ENCODE data around the gene SLC25A22. TPM values are rescaled to one million over a fixed set of nuclear protein-coding genes. Genes with fewer than 3 reads are reported as not detected.

SLC25A22 gene
- total and polyA plus RNA-seq, 10 of the 15 experiments (the other 5 are each of a cell fraction or from before 2014, with no cell fraction given) = 0.27 to 27.0 (median 8.2) TPM

GRCh38 chr11:747158-748006, 50.7 kb downstream of the SLC25A22 start, which contains the start of gene TALDO1:
Gene TALDO1, plus strand, starts transcription at chr11:747464. Its CDS starts 18 bp downstream, at chr11:747482.
- Histone ChIP-seq H4K20me1 (ENCODE audit: control insufficient read depth, insufficient read depth) (peaks cover 2% of the 10 kb centered on the region; the same call in 1 of the 2 replicates), H3K9ac (ENCODE audit: control insufficient read depth, insufficient read depth, low read length) (peak within 1 kb of the TSS; percentile 80), H3K27me3 (replicated peaks in 1 of 2; ENCODE audit: control insufficient read depth in 2 of 2, insufficient read depth in 2 of 2, low read length in 1 of 2) (no peaks in the 10 kb centered on the region), H3K4me2 (ENCODE audit: control insufficient read depth, insufficient read depth) (peak within 1 kb of the TSS; percentile 95), H3K4me1 (ENCODE audit: control insufficient read depth, insufficient read depth, low read length) (peaks cover 4% of the 10 kb centered on the region), H3K36me3 (ENCODE audit: control insufficient read depth in 2 of 2, insufficient read depth in 2 of 2, low read length in 1 of 2) (no peaks in the 10 kb centered on the region), H3K79me2 (ENCODE audit: control insufficient read depth, insufficient read depth, low read length) (peaks cover 42% of the 10 kb centered on the region), H3K27ac (ENCODE audit: control insufficient read depth, insufficient read depth) (peak within 1 kb of the TSS; percentile 81), H3K4me3 (peak within 1 kb of the TSS; percentile 90), H2AFZ (ENCODE audit: control insufficient read depth, low read depth, low read length) (peak within 1 kb of the TSS; percentile 96), H3K9me3 (replicated peaks; ENCODE audit: control insufficient read depth, insufficient read depth, low read length) (no peaks in the 10 kb centered on the region)
- ChIA-PET RAD21 (ENCODE audit: unreplicated experiment) (interaction anchor here (0.8 to 1.9 kb wide), 3 partner anchors 25 to 72 kb away, joined by 3 to 4 read pairs (median 3); no protein-coding TSS in a partner anchor), POLR2A (interaction anchor here (0.9 to 2.5 kb wide), 6 partner anchors 10 to 48 kb away, joined by 3 to 10 read pairs (median 6); no protein-coding TSS in a partner anchor), SMC1A (ENCODE audit: uncharacterized antibody, unreplicated experiment) (interaction anchor here (1.3 to 1.6 kb wide), 2 partner anchors 8 to 11 kb away, joined by 4 to 10 read pairs; no protein-coding TSS in a partner anchor), CTCF (interaction anchor here (0.8 to 1.5 kb wide), 7 partner anchors 8 to 86 kb away, joined by 3 to 8 read pairs (median 4); partner anchors contain the start of genes DEAF1 and TMEM80)
- WGBS (ENCODE audit: insufficient coverage, insufficient replicate concordance, low lambda C conversion rate, missing lambda C conversion rate) = under 1% methylated on average over 83 of the region's 112 CpGs
- peak; percentile 56 for FAIRE-seq
- intact Hi-C loops (cut with micrococcal nuclease; ENCODE audit: unreplicated experiment) = loop anchor here (5.0 kb wide), 1 partner anchor 50 kb away; the partner anchor contains the start of gene SLC25A22
- in situ Hi-C loops (cut with MboI) = no loop called here
- peak; percentile 42 for DNase-seq (ENCODE audit: low read depth, low spot score)
- no TSS peak for BruUV-seq (replicated peaks)
- peak; percentile 97 for ATAC-seq
- TF ChIP-seq RB1 (IDR thresholded peaks at IDR 0.05; ENCODE audit: borderline replicate concordance) = peak; percentile 90; the same call in 1 of the 2 replicates
- peak; percentile 62 for TF ChIP-seq POLR2AphosphoS2 (IDR thresholded peaks at IDR 0.05; ENCODE audit: low read depth, low read length)
- no peak for TF ChIP-seq FOXM1 (IDR thresholded peaks at IDR 0.05; ENCODE audit: low read depth, low read length)
- peak; percentile 50; the same call in 1 of the 2 replicates for TF ChIP-seq POLR2AphosphoS5 (IDR thresholded peaks at IDR 0.05; ENCODE audit: low read length)
- TF ChIP-seq TCF12 (IDR thresholded peaks at IDR 0.05; ENCODE audit: low read depth, low read length) = no peak
- TF ChIP-seq NKRF (conservative IDR thresholded peaks at IDR 0.05) = peak; percentile 69; the same call in 1 of the 2 replicates
- TF ChIP-seq BHLHE40 (IDR thresholded peaks at IDR 0.05; ENCODE audit: borderline replicate concordance in 1 of 2, low read depth in 2 of 2, low read length in 1 of 2) = peak; percentile 9 to 65; a peak in 2 of 4 replicates
- TF ChIP-seq, protein P1, sequence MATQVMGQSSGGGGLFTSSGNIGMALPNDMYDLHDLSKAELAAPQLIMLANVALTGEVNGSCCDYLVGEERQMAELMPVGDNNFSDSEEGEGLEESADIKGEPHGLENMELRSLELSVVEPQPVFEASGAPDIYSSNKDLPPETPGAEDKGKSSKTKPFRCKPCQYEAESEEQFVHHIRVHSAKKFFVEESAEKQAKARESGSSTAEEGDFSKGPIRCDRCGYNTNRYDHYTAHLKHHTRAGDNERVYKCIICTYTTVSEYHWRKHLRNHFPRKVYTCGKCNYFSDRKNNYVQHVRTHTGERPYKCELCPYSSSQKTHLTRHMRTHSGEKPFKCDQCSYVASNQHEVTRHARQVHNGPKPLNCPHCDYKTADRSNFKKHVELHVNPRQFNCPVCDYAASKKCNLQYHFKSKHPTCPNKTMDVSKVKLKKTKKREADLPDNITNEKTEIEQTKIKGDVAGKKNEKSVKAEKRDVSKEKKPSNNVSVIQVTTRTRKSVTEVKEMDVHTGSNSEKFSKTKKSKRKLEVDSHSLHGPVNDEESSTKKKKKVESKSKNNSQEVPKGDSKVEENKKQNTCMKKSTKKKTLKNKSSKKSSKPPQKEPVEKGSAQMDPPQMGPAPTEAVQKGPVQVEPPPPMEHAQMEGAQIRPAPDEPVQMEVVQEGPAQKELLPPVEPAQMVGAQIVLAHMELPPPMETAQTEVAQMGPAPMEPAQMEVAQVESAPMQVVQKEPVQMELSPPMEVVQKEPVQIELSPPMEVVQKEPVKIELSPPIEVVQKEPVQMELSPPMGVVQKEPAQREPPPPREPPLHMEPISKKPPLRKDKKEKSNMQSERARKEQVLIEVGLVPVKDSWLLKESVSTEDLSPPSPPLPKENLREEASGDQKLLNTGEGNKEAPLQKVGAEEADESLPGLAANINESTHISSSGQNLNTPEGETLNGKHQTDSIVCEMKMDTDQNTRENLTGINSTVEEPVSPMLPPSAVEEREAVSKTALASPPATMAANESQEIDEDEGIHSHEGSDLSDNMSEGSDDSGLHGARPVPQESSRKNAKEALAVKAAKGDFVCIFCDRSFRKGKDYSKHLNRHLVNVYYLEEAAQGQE (IDR thresholded peaks at IDR 0.05; ENCODE audit: low read depth, low read length) = no peak; the same call in 1 of the 2 replicates
- TF ChIP-seq BMI1 (IDR thresholded peaks at IDR 0.05; ENCODE audit: borderline replicate concordance) = no peak
- no peak for TF ChIP-seq GABPA (IDR thresholded peaks at IDR 0.05; ENCODE audit: low read depth)
- TF ChIP-seq FOS (IDR thresholded peaks at IDR 0.05; ENCODE audit: borderline replicate concordance, extremely low read depth, insufficient read length) = no peak
- TF ChIP-seq PRDM15 (CRISPR knock-in tag; IDR thresholded peaks at IDR 0.05) = no peak
